Muscle of back (tissue), 11 donors: Measurements from ENCODE around the gene METTL4. TPM values are rescaled to one million over a fixed set of nuclear protein-coding genes. Genes with fewer than 3 reads are reported as not detected.

ENCODE experiments used
- DNase-seq, 3 donors: peaks; one replicate each; pipeline versions ENCODE4 v3.0.0 to v3.0.0-alpha.2; 2013
- polyA plus RNA-seq, 10 donors: library from polyadenylated mRNA; unstranded; fragments of 120-200 nt; gene quantifications; one replicate each; pipeline ENCODE4 v1.2.1, GENCODE V29; 2013; ENCODE audit not compliant: insufficient read length in 10 of 10

Gene METTL4
- polyA plus RNA-seq, 10 donors, result 9.8 to 15.6 (median 11.5) TPM

GRCh38 chr18:2522112-2522511, 49.2 kb downstream of the METTL4 start:
- DNase-seq, result no peak

GRCh38 chr18:2518473-2518872, 52.8 kb downstream of the METTL4 start:
- DNase-seq, result peak in 1 of 3 donors; percentile 41

- DNase-seq, result peak in 2 of 3 donors; percentile 25 to 84
Measured at GRCh38 chr18:2515908-2516625, 55.2 kb downstream of the METTL4 start.

- DNase-seq, result peak; percentile 65 to 84 (median 80)
Measured at GRCh38 chr18:2515171-2515787, 56.0 kb downstream of the METTL4 start.

- DNase-seq, result no peak
Measured at GRCh38 chr18:2513616-2514015, 57.7 kb downstream of the METTL4 start.

- DNase-seq, result no peak
Measured at GRCh38 chr18:2512059-2512458, 59.2 kb downstream of the METTL4 start.

GRCh38 chr18:2511451-2511850, 59.9 kb downstream of the METTL4 start:
- DNase-seq, result no peak

GRCh38 chr18:2510416-2510815, 60.9 kb downstream of the METTL4 start:
- DNase-seq, result no peak

- no peak for DNase-seq
Measured at GRCh38 chr18:2508678-2509077, 62.6 kb downstream of the METTL4 start.

GRCh38 chr18:2508155-2508554, 63.1 kb downstream of the METTL4 start:
- peak; percentile 29 to 75 (median 70) for DNase-seq

GRCh38 chr18:2504642-2505041, 66.7 kb downstream of the METTL4 start:
- DNase-seq, result no peak

- DNase-seq, result no peak
Measured at GRCh38 chr18:2502880-2503279, 68.4 kb downstream of the METTL4 start.

GRCh38 chr18:2502394-2502793, 68.9 kb downstream of the METTL4 start:
- no peak for DNase-seq

GRCh38 chr18:2497797-2498196, 73.5 kb downstream of the METTL4 start:
- DNase-seq, result no peak

GRCh38 chr18:2495381-2495780, 75.9 kb downstream of the METTL4 start:
- DNase-seq, result no peak

GRCh38 chr18:2494921-2495320, 76.4 kb downstream of the METTL4 start:
- no peak for DNase-seq

Other genes starting within 250 kb of the METTL4 start
- 10 to 100 TPM in 9 of 10 donors, 1 to 10 TPM in 1; 8.8 to 20.3 (median 12.9) TPM for gene NDC80, start 52 bp upstream of the METTL4 start, polyA plus RNA-seq
- gene SMCHD1, start 84.2 kb upstream of the METTL4 start, polyA plus RNA-seq, result 10 to 100 TPM; 28.9 to 50.4 (median 42.7) TPM